ENCODE results near the gene GOLGA8B. TPM values are rescaled to one million over a fixed set of nuclear protein-coding genes. Genes with fewer than 3 reads are reported as not detected.
A peak's percentile ranks its signal among the peaks of the same experiment; 100 is the strongest.

The GOLGA8B gene
- total and polyA plus RNA-seq, 4 donors = 8.4 to 71.0 (median 22.9) TPM

DNA sequence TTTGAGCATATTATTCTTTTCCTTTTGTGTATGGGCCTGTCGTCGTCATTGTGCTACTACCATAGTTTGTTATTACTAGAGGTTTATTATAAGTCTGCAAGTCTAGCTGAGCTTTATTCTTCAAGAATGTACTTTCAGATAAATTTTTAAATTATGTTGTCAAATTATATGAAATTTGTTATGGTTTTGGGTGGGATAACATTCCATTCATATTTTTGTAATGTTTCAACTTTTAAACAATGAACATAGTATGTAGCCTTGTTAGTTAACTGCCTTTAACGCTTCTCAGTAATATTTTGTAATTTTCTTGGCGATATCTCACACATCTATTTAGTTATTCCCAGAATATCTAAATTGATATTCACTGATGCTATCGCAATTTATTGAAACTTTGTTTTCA lies 41.6 kb upstream of the GOLGA8B start:
- H3K27ac ChIP-seq (ENCODE audit: low read depth in 1 of 2, low read length in 2 of 2) = no peak overlapping the region
- H3K4me1 ChIP-seq (ENCODE audit: control insufficient read depth in 4 of 4, insufficient read depth in 4 of 4, low read length in 3 of 4) = no peaks in the 10 kb centered on the region
- no peak for DNase-seq (ENCODE audit: low spot score)
- no peaks in the 10 kb centered on the region for H3K36me3 ChIP-seq (ENCODE audit: control insufficient read depth in 4 of 4, insufficient read depth in 3 of 4, low read depth in 1 of 4, low read length in 3 of 4)
- H3K9me3 ChIP-seq (ENCODE audit: control insufficient read depth in 4 of 4, low read length in 3 of 4) = no peaks in the 10 kb centered on the region
- H3K9ac ChIP-seq (ENCODE audit: low read depth in 1 of 2, low read length in 2 of 2) = no peak overlapping the region
- no peak overlapping the region for H3K4me3 ChIP-seq (ENCODE audit: low read depth in 1 of 3, low read length in 3 of 3)
- H3K27me3 ChIP-seq (ENCODE audit: control insufficient read depth in 4 of 4, insufficient read depth in 4 of 4, low read length in 3 of 4) = peaks cover 0 to 2% (median 0%) of the 10 kb centered on the region in 4 donors
- TF ChIP-seq, protein P1, sequence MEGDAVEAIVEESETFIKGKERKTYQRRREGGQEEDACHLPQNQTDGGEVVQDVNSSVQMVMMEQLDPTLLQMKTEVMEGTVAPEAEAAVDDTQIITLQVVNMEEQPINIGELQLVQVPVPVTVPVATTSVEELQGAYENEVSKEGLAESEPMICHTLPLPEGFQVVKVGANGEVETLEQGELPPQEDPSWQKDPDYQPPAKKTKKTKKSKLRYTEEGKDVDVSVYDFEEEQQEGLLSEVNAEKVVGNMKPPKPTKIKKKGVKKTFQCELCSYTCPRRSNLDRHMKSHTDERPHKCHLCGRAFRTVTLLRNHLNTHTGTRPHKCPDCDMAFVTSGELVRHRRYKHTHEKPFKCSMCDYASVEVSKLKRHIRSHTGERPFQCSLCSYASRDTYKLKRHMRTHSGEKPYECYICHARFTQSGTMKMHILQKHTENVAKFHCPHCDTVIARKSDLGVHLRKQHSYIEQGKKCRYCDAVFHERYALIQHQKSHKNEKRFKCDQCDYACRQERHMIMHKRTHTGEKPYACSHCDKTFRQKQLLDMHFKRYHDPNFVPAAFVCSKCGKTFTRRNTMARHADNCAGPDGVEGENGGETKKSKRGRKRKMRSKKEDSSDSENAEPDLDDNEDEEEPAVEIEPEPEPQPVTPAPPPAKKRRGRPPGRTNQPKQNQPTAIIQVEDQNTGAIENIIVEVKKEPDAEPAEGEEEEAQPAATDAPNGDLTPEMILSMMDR (IDR thresholded peaks at IDR 0.05; ENCODE audit: low read depth, low read length, missing input control) = no peak
- TF ChIP-seq, protein P2, sequence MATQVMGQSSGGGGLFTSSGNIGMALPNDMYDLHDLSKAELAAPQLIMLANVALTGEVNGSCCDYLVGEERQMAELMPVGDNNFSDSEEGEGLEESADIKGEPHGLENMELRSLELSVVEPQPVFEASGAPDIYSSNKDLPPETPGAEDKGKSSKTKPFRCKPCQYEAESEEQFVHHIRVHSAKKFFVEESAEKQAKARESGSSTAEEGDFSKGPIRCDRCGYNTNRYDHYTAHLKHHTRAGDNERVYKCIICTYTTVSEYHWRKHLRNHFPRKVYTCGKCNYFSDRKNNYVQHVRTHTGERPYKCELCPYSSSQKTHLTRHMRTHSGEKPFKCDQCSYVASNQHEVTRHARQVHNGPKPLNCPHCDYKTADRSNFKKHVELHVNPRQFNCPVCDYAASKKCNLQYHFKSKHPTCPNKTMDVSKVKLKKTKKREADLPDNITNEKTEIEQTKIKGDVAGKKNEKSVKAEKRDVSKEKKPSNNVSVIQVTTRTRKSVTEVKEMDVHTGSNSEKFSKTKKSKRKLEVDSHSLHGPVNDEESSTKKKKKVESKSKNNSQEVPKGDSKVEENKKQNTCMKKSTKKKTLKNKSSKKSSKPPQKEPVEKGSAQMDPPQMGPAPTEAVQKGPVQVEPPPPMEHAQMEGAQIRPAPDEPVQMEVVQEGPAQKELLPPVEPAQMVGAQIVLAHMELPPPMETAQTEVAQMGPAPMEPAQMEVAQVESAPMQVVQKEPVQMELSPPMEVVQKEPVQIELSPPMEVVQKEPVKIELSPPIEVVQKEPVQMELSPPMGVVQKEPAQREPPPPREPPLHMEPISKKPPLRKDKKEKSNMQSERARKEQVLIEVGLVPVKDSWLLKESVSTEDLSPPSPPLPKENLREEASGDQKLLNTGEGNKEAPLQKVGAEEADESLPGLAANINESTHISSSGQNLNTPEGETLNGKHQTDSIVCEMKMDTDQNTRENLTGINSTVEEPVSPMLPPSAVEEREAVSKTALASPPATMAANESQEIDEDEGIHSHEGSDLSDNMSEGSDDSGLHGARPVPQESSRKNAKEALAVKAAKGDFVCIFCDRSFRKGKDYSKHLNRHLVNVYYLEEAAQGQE (IDR thresholded peaks at IDR 0.05) = no peak
- 72% methylated on average over 5 of the region's 5 CpGs for WGBS

DNA sequence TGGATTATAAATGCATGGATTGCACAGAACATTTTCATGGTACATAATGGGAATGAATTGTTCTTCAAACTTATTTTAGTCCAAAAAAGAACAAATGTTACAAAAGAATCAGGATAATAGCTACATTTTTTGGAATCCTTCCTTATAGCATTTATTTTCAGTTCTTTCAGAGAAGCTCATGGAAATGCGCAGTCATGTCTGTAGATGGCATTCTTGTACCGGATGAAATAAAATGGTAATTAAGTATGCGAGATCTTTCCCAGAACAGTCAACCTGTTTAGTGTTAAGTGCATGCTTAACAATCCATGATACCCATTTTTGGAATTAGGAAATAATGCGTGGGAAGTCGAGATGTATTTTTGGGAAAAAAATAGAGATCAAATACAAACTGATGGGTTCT lies 38.2 kb upstream of the GOLGA8B start:
- 54% methylated on average over 5 of the region's 5 CpGs for WGBS
- Histone ChIP-seq H3K9me3 (ENCODE audit: control insufficient read depth in 4 of 4, low read length in 3 of 4) (no peaks in the 10 kb centered on the region), H3K4me3 (ENCODE audit: low read depth in 1 of 3, low read length in 3 of 3) (no peak overlapping the region), H3K4me1 (ENCODE audit: control insufficient read depth in 4 of 4, insufficient read depth in 4 of 4, low read length in 3 of 4) (no peaks in the 10 kb centered on the region), H3K36me3 (ENCODE audit: control insufficient read depth in 4 of 4, insufficient read depth in 3 of 4, low read depth in 1 of 4, low read length in 3 of 4) (no peaks in the 10 kb centered on the region), H3K27ac (ENCODE audit: low read depth in 1 of 2, low read length in 2 of 2) (no peak overlapping the region), H3K9ac (ENCODE audit: low read depth in 1 of 2, low read length in 2 of 2) (no peak overlapping the region), H3K27me3 (ENCODE audit: control insufficient read depth in 4 of 4, insufficient read depth in 4 of 4, low read length in 3 of 4) (no peaks in the 10 kb centered on the region)
- no peak for DNase-seq (ENCODE audit: low spot score)
- TF ChIP-seq TAF1 (conservative IDR thresholded peaks at IDR 0.05) (no peak), FOXA2 (IDR thresholded peaks at IDR 0.05) (no peak), RAD21 (IDR thresholded peaks at IDR 0.05) (peak; percentile 50 to 59)
- TF ChIP-seq, protein P1 (IDR thresholded peaks at IDR 0.05; ENCODE audit: low read depth, low read length, missing input control) = peak; percentile 17

DNA sequence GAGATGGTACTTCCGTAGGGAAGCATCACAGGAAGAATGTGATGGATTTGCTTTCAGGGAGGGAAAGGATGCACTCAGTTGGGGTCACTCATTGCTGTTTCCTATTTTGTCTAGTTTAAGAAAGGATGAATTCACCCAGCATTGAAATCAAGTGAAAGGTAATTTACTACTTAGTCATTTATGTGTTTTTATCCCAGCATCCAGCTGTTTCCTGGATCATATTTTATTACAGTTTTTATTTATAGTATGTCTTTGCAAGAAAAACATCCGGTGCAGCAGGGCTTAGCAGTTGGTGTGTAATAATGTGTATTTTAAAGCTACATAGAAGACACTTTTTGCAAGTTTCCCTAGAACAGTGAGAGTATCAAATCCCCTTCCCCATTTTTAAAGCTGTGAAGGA lies 37.4 kb upstream of the GOLGA8B start:
- Histone ChIP-seq H3K9ac (ENCODE audit: low read depth in 1 of 2, low read length in 2 of 2) (no peak overlapping the region), H3K36me3 (ENCODE audit: control insufficient read depth in 4 of 4, insufficient read depth in 3 of 4, low read depth in 1 of 4, low read length in 3 of 4) (no peaks in the 10 kb centered on the region), H3K4me1 (ENCODE audit: control insufficient read depth in 4 of 4, insufficient read depth in 4 of 4, low read length in 3 of 4) (no peaks in the 10 kb centered on the region), H3K27me3 (ENCODE audit: control insufficient read depth in 4 of 4, insufficient read depth in 4 of 4, low read length in 3 of 4) (no peaks in the 10 kb centered on the region), H3K4me3 (ENCODE audit: low read depth in 1 of 3, low read length in 3 of 3) (no peak overlapping the region), H3K27ac (ENCODE audit: low read depth in 1 of 2, low read length in 2 of 2) (no peak overlapping the region), H3K9me3 (ENCODE audit: control insufficient read depth in 4 of 4, low read length in 3 of 4) (no peaks in the 10 kb centered on the region)
- DNase-seq (ENCODE audit: low spot score) = no peak
- TF ChIP-seq, protein P1 (IDR thresholded peaks at IDR 0.05; ENCODE audit: low read depth, low read length, missing input control) = no peak
- TF ChIP-seq FOXA2 (IDR thresholded peaks at IDR 0.05) = no peak
- WGBS = 47% methylated on average over 2 of the region's 2 CpGs

All from liver (tissue), 9 donors.